Lung (tissue), 12 donors: Measurements from ENCODE around the gene CDC34. TPM values are rescaled to one million over a fixed set of nuclear protein-coding genes. Genes with fewer than 3 reads are reported as not detected.

ENCODE experiments used
- ATAC-seq: fragments of 200-7000 bp; cut with Tn5 transposase; one replicate; pipeline ENCODE4 v1.9.1; 2020; ENCODE audit warnings: moderate number of reproducible peaks; ENCODE audit not compliant: insufficient read depth, low FRiP score
- DNase-seq, 3 donors: peaks; one replicate each; pipeline ENCODE4 v3.0.0-alpha.2; 2013 to 2017
- H3K27ac ChIP-seq, 2 donors: one replicate each; pipeline ENCODE4 v1.5.1; 2013; ENCODE audit warnings: mild to moderate bottlenecking in 2 of 2, moderate library complexity in 2 of 2, control low read depth in 1 of 2, inconsistent platforms in 1 of 2, low read depth in 1 of 2, low read length in 1 of 2
- H3K27me3 ChIP-seq, 3 donors: one replicate each; pipeline ENCODE4 v1.5.1; 2013; ENCODE audit warnings: low read length in 2 of 3; ENCODE audit not compliant: control insufficient read depth in 3 of 3, insufficient read depth in 3 of 3
- H3K36me3 ChIP-seq, 4 donors: one replicate each; pipeline ENCODE4 v1.5.1; 2013; ENCODE audit warnings: low read length in 4 of 4, mild to moderate bottlenecking in 1 of 4, moderate library complexity in 1 of 4; ENCODE audit not compliant: control insufficient read depth in 4 of 4, insufficient read depth in 4 of 4
- H3K4me1 ChIP-seq, 5 donors: one replicate each; pipeline ENCODE4 v1.5.1; 2013; ENCODE audit warnings: low read length in 5 of 5, mild to moderate bottlenecking in 2 of 5, moderate library complexity in 1 of 5; ENCODE audit not compliant: control insufficient read depth in 5 of 5, insufficient read depth in 5 of 5
- H3K4me3 ChIP-seq: one replicate; pipeline ENCODE4 v1.5.1; 2013; ENCODE audit warnings: mild to moderate bottlenecking, control low read depth, moderate library complexity
- H3K9ac ChIP-seq, 2 donors: one replicate each; pipeline ENCODE4 v1.5.1; 2013; ENCODE audit warnings: low read length in 2 of 2, control low read depth in 1 of 2; ENCODE audit not compliant: insufficient read depth in 1 of 2
- H3K9me3 ChIP-seq, 4 donors: one replicate each; pipeline ENCODE4 v1.5.1; 2013; ENCODE audit warnings: low read length in 3 of 4, mild to moderate bottlenecking in 1 of 4, moderate library complexity in 1 of 4; ENCODE audit not compliant: control insufficient read depth in 4 of 4, insufficient read depth in 3 of 4
- CTCF ChIP-seq: IDR thresholded peaks from 2 replicates; pipeline ENCODE4 v1.5.1; 2012; ENCODE audit warnings: mild to moderate bottlenecking; ENCODE audit errors: control extremely low read depth, extremely low read depth
- WGBS, 2 donors: extraction: QIAGEN DNeasy Blood & Tissue Kit; methylation state at CpG; one replicate each; pipeline ENCODE4 v1.1.7; 2013; 5-methylcytosine and 5-hydroxymethylcytosine counted together
- polyA plus RNA-seq, 2 donors: library from polyadenylated mRNA; stranded (reverse); fragments of 200-250 nt; gene quantifications; one replicate each; pipeline ENCODE4 v1.2.1, GENCODE V29; 2013
- total RNA-seq, 2 donors: library from RNA; depleted of rRNA in 1 of 2; stranded (reverse); fragments of >200 nt in 1 of 2; gene quantifications; one replicate each; pipeline ENCODE4 v1.2.1, GENCODE V29; 2014 to 2021
- donor health status: control.
- donor health status: control.
- donor health status: Bipolar disorder and iron deficiency.
- donor health status: healthy.
- donor health status: DM: yes; HTN: yes; CAD: no.

The CDC34 gene
- total and polyA plus RNA-seq, 4 donors: 42.9 to 89.1 (median 60.1) TPM

DNA sequence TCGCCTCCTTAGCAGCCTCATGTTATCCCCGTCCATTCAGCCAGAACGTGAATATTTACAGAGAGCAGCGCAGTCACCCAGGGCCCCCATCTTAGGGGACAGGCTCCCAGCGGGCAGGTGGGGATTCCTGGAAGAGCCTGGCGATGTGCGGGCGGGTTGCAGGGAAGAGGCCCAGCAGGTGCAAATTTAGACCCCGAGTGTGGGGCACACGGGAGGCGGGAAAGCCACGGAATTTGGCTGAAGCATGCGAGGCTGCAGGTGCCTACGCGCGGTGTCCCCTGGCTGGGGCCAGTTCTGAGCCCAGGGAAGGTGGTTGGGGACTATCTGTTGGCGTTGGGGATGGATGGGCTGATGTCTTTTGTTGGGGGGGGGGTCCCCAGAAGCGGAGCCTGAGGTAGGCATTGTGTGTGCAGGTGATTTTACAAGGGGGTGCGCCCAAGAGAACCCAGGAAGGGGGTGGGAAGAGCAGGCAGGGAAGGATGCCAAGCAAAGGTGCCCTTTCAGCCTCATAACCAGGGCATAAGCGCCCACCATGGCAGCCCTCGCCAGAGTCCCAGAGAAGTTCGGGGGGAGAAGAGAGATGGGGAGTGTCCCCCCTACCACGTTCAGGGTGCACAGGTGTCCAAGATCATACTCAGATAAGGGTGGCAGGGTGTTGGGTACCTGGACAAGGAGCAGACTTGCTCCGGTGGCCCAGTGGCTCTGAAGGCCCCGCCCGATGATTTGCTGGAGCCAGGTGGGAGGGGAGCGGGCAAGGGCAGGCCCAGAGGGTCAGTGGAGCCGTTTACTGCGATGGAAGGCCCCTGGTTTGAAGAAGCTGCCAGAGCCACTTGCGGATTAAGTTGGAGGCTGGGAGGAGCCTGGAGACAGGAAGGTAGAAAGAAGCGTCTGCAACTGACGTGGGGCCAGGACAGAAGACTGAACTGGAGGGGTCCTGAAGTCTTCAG lies 23.1 kb upstream of the CDC34 start:
- H3K27ac ChIP-seq: no peak overlapping the region
- no peak overlapping the region for H3K9ac ChIP-seq
- ATAC-seq (no peak), DNase-seq (no peak)
- H3K9me3 ChIP-seq: no peaks in the 10 kb centered on the region
- WGBS, 2 donors: 59 to 65% methylated on average over 32 of the region's 32 CpGs
- H3K27me3 ChIP-seq: no peaks in the 10 kb centered on the region
- H3K4me1 ChIP-seq: peaks cover 0 to 28% (median 5%) of the 10 kb centered on the region in 5 donors
- TF ChIP-seq CTCF: no peak
- peak overlapping the region; percentile 28 for H3K4me3 ChIP-seq
- peaks cover 0 to 6% (median 2%) of the 10 kb centered on the region in 4 donors for H3K36me3 ChIP-seq

GRCh38 chr19:510606-511100 lies 20.9 kb upstream of the CDC34 start:
- peak overlapping the region; percentile 52 to 77 for H3K27ac ChIP-seq
- H3K36me3 ChIP-seq: peaks cover 0 to 7% (median 5%) of the 10 kb centered on the region in 4 donors
- H3K27me3 ChIP-seq: no peaks in the 10 kb centered on the region
- peaks cover 0 to 28% (median 5%) of the 10 kb centered on the region in 5 donors for H3K4me1 ChIP-seq
- 8 to 15% methylated on average over 20 to 21 of the region's 21 CpGs for WGBS, 2 donors
- H3K4me3 ChIP-seq: no peak overlapping the region
- H3K9ac ChIP-seq: peak overlapping the region in 1 of 2 donors; percentile 51
- DNase-seq: peak; percentile 76 to 87 (median 78)
- no peaks in the 10 kb centered on the region for H3K9me3 ChIP-seq
- peak; percentile 74 for TF ChIP-seq CTCF
- ATAC-seq: no peak

DNA sequence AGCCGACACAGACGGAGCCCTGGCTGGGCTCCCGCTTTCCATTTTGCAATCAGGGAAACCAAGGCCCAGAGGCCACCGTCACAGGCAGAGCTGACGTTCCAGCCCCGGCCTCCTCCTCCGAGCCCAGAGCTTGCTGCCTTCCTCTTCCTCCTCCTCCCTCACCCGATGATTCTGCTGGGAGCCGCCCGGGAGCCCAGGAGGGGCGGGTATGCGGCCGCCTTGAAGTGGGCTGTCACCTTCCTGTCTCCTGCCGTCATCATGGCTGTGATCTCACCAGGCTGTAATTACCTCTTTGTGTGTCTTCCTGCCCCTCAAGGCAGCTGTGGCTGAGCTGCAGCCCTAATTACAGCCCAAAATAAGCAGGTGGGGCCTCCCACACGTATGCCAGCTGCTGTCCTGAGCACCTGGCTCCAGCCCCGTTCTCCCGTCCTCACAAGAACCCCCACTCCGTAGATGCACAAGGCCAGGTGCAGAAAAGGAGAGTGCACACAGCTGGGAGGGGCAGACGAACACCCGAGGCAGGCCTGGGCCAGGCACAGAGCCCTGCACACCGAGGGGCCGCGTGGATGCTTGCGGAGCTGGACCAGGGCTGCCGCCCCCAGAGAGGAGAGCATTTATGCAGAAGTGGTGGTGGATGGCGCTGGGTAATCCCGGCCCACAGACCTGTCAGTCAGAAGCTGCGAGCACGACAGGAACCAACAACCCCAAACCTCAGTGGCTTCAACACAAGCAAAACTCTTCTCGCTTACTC lies 20.3 kb upstream of the CDC34 start:
- Histone ChIP-seq H3K4me1 (peaks cover 0 to 27% (median 5%) of the 10 kb centered on the region in 5 donors), H3K9me3 (no peaks in the 10 kb centered on the region), H3K27me3 (no peaks in the 10 kb centered on the region), H3K4me3 (peak overlapping the region; percentile 3), H3K36me3 (peaks cover 0 to 7% (median 5%) of the 10 kb centered on the region in 4 donors), H3K9ac (peak overlapping the region in 1 of 2 donors; percentile 51), H3K27ac (peak overlapping the region; percentile 52 to 77)
- TF ChIP-seq CTCF: no peak
- peak; percentile 26 to 55 (median 35) for DNase-seq
- no peak for ATAC-seq
- 20 to 33% methylated on average over 24 to 30 of the region's 30 CpGs for WGBS, 2 donors
